ENCODE measurements around the gene HEXB. TPM values are rescaled to one million over a fixed set of nuclear protein-coding genes. Genes with fewer than 3 reads are reported as not detected.

HEXB gene
- total RNA-seq, 4 donors from 2014 or later = 101 to 128 (median 113) TPM

DNA sequence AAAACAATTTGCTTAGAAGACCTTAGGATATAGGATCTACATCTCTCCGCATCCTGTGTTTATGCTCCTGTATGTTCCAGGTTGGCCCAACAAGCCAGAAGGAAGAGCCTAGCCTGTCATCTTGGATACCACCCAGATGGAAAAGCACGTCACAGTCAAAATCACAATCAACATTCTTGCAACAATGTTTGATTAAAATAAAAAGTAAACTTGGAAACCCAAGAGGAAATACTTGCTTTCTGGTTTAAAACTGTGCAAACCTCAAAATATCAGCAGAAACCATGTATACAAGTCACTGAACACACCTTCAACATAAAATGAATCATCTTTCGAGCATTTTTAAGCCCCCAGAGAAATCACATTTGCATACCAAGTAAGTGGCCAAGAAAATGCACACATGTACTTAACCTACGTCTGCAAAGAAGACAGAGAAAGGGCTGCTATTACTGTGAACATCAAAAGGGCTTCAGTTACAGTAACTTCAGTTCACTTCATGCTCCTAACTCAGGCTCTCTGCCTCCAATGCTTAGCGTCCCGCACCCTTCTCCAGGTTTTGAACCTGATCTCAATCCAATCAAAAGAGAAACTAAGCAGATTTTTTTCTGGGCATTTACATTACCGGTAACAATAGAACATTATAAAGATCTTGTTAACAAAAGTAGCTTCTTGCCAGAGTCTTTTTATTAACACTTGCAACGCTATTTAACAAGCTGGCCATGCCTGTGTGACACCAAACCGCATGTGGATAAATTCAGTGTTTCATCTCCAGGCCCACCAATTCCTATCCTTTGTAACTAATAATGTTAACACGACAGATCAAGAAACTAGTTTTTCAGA lies 45.8 kb upstream of the HEXB start:
- Histone ChIP-seq H3K27me3 (no peaks in the 10 kb centered on the region), H3K4me1 (peaks cover 36 to 47% (median 37%) of the 10 kb centered on the region in 4 donors), H3K27ac (replicated peaks in 1 of 4) (peak overlapping the region; percentile 71 to 85 (median 79)), H3K36me3 (peaks cover 0 to 13% (median 0%) of the 10 kb centered on the region in 4 donors), H3K9me3 (no peaks in the 10 kb centered on the region), H3K4me3 (peak overlapping the region; percentile 67 to 76 (median 71))
- no peak for DNase-seq (ENCODE audit: extremely low spot score)
- intact Hi-C loops (cut with DNase I) = no loop called here
- TF ChIP-seq POLR2A (IDR thresholded peaks at IDR 0.05; ENCODE audit: low read depth) (no peak), EP300 (IDR thresholded peaks at IDR 0.05) (no peak), POLR2AphosphoS5 (IDR thresholded peaks at IDR 0.05) (no peak)
- TF ChIP-seq, protein P1, sequence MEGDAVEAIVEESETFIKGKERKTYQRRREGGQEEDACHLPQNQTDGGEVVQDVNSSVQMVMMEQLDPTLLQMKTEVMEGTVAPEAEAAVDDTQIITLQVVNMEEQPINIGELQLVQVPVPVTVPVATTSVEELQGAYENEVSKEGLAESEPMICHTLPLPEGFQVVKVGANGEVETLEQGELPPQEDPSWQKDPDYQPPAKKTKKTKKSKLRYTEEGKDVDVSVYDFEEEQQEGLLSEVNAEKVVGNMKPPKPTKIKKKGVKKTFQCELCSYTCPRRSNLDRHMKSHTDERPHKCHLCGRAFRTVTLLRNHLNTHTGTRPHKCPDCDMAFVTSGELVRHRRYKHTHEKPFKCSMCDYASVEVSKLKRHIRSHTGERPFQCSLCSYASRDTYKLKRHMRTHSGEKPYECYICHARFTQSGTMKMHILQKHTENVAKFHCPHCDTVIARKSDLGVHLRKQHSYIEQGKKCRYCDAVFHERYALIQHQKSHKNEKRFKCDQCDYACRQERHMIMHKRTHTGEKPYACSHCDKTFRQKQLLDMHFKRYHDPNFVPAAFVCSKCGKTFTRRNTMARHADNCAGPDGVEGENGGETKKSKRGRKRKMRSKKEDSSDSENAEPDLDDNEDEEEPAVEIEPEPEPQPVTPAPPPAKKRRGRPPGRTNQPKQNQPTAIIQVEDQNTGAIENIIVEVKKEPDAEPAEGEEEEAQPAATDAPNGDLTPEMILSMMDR (IDR thresholded peaks at IDR 0.05) = no peak
- 13% methylated on average over 10 of the region's 10 CpGs for WGBS

DNA sequence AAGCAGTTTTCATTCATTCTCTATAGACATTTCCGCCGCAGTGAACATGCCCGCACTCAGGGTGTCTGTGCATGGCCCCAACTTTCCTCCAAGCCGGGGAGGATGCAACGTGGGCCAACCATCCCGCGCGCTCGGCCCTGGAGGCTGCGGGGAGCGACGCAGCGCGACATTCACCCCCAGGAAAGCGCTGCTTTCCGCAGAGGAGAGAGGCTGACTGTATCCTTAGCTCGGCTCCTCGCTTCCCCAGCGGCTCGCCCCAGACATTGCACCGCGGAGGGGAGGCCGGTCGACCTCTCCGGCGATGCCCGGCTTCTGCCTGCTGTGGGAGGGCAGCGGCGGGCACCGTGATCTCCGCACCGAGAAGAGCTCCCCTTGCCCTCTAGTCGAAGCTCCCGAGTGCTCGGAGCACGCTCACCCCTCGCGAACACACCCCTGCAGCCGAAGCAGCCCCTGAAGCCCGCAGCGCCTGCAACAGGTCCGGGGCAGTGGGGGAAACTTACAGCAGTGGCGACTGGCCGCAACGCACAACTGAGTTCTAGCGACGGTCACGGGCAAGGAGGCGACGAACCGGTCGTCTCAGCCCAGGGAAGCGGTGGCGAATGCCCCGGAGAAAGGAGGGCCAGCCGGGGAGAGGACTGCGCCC lies 45.1 kb upstream of the HEXB start:
- H3K4me3 ChIP-seq = peak overlapping the region; percentile 67 to 76 (median 71)
- H3K36me3 ChIP-seq = peaks cover 0 to 6% (median 0%) of the 10 kb centered on the region in 4 donors
- H3K27ac ChIP-seq (replicated peaks in 1 of 4) = peak overlapping the region; percentile 71 to 85 (median 79)
- H3K27me3 ChIP-seq = no peaks in the 10 kb centered on the region
- no peak for DNase-seq (ENCODE audit: extremely low spot score)
- 0% methylated on average over 3 of the region's 57 CpGs for WGBS
- no peaks in the 10 kb centered on the region for H3K9me3 ChIP-seq
- peaks cover 36 to 47% (median 37%) of the 10 kb centered on the region in 4 donors for H3K4me1 ChIP-seq
- intact Hi-C loops (cut with DNase I) = loop anchor here (2.0 kb wide), 1 partner anchor 737 kb away; no protein-coding TSS in a partner anchor
- TF ChIP-seq POLR2A (IDR thresholded peaks at IDR 0.05; ENCODE audit: low read depth) = no peak
- TF ChIP-seq, protein P1 (IDR thresholded peaks at IDR 0.05) = peak in 1 of 3 experiments; percentile 34

DNA sequence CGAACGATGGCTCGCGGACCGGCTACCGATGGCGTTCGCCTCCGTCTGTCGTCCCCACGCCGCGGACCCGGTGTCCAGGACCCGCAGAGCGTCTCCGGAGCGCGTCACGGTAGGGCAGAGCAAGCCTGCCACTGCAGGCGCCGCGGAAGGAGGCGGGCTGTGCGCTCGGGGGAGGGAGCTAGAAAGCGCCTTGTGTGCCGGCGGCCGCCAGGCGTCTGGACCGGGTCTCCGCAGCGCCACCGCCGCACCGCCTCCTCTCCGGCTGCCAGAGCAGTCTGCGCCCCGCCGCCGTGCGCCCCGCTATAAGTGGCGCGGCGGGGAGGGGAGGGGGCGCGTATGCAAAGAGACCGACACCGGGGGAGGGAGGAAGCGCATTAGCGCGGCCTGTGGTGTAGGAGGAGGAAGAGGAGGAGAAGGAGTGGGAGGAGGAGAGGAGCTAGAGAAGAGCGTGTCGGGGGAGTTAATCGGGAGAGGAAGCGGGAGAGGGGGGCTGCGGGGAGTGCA lies 44.5 kb upstream of the HEXB start, which contains the start of gene ENC1:
Gene ENC1, minus strand, starts transcription at position 279 of the 504 bp plus-strand sequence. CDS start 4,243 bp downstream, outside the sequence.
- peak within 1 kb of the TSS; percentile 67 to 76 (median 71) for H3K4me3 ChIP-seq
- WGBS = under 1% methylated on average over 43 of the region's 59 CpGs

More for the DNA sequence above, 44.5 kb upstream of the HEXB start, which contains the start of gene ENC1:
- Histone ChIP-seq H3K9me3 (no peaks in the 10 kb centered on the region), H3K27me3 (no peaks in the 10 kb centered on the region), H3K27ac (replicated peaks in 1 of 4) (peak within 1 kb of the TSS; percentile 71 to 85 (median 79)), H3K36me3 (no peaks in the 10 kb centered on the region), H3K4me1 (peaks cover 36 to 47% (median 37%) of the 10 kb centered on the region in 4 donors)
- intact Hi-C loops (cut with DNase I) = loop anchor here (2.0 kb wide), 1 partner anchor 738 kb away; no protein-coding TSS in a partner anchor
- peak; percentile 21 for TF ChIP-seq POLR2A (IDR thresholded peaks at IDR 0.05; ENCODE audit: low read depth)
- TF ChIP-seq POLR2AphosphoS5 (IDR thresholded peaks at IDR 0.05) = peak; percentile 65 to 81
- TF ChIP-seq, protein P1 (IDR thresholded peaks at IDR 0.05) = peak; percentile 29 to 72 (median 32)
- no peak for TF ChIP-seq EP300 (IDR thresholded peaks at IDR 0.05)
- peak; percentile 94 for DNase-seq (ENCODE audit: extremely low spot score)

Measured in esophagus muscularis mucosa (tissue), 4 donors.